H1 (cell line): ENCODE data around the gene CS. TPM values are rescaled to one million over a fixed set of nuclear protein-coding genes. Genes with fewer than 3 reads are reported as not detected.

Experiments
- JUN ChIP-seq: IDR thresholded peaks from 2 replicates; pipeline ENCODE4 v1.6.1; 2011; ENCODE audit warnings: low read depth, mild to moderate bottlenecking, improper control_type of control experiment, low read length
- SIN3A ChIP-seq, 2 experiments: IDR thresholded peaks in 1 of 2; conservative IDR thresholded peaks in 1 of 2; 2 replicates each; pipeline ENCODE4 v1.6.1; 2011 to 2012; ENCODE audit warnings: low read length in 2 of 2, improper control_type of control experiment in 1 of 2, low read depth in 1 of 2, mild to moderate bottlenecking in 1 of 2
- polyA plus RNA-seq, 7 experiments: library from polyadenylated mRNA; depleted of rRNA in 3 of 7; stranded (reverse) in 5 of 7; unstranded in 2 of 7; fragments of >200 nt in 5 of 7; fragments of 200-250 nt in 2 of 7; gene quantifications; 1 replicate in 5 of 7; 2 replicates in 1 of 7; 4 replicates in 1 of 7; pipeline versions ENCODE4 v1.2.1 to v1.2.3, GENCODE V29; 2011 to 2013; ENCODE audit warnings: missing spikeins in 2 of 7, mixed read lengths in 2 of 7
- total RNA-seq: library from RNA; stranded (reverse); fragmentation: NEBNext Ultra II Directional; extraction: Animal tissue kit (Norgen Biotek cat#: 25700); gene quantifications from 2 replicates; pipeline ENCODE4 v1.2.1, GENCODE V29; 2021

CS gene
- total and polyA plus RNA-seq, 2 of the 8 experiments (the other 6 are each of a cell fraction or from before 2014, with no cell fraction given), result 96.6 to 238 TPM

DNA sequence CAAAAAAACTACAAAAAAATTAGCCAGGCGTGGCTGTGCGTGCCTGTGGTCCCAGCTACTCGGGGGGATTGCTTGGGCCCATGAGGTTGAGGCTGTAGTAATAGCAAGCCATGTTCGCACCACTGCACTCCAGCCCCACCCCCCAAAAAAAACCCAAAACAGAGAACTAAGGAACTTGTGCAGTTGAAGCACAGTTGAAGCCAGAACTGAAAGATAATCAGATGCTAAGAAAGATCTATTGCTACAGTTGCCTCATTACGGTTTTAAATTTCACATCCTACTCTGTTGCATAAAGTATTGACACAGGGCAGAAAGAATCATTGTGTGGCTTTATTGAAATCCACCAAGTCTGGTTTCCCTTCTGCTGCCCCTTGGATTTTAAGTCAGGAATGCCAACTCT, 3.8 kb downstream of the CS start (continued):
- TF ChIP-seq JUN (no peak), SIN3A (conservative IDR thresholded peaks at IDR 0.05 in 1 of 2, IDR thresholded peaks at IDR 0.05 in 1 of 2; ENCODE audit: low read depth in 1 of 2, low read length in 2 of 2) (no peak)
